H1 (cell line): ENCODE results near the gene MRPL40. TPM values are rescaled to one million over a fixed set of nuclear protein-coding genes. Genes with fewer than 3 reads are reported as not detected.

Source experiments
- CTCF ChIA-PET: fragments of 300-600 bp; sonication (Branson Sonifier 250); formaldehyde crosslinking; loops from one replicate; lab custom pipeline; 2021; ENCODE audit not compliant: partially characterized antibody; lab: Charles Lee
- POLR2A ChIA-PET: fragments of 300-600 bp; sonication (Branson Sonifier 250); formaldehyde crosslinking; loops from one replicate; lab custom pipeline; 2021; ENCODE audit warnings: inconsistent platforms; ENCODE audit not compliant: partially characterized antibody; lab: Charles Lee
- DNase-seq, 2 experiments: peaks; one replicate each; pipeline versions ENCODE4 v3.0.0 to v3.0.0-alpha.2; 2010 to 2022; ENCODE audit warnings: low spot score in 2 of 2, low read depth in 1 of 2, mixed read lengths in 1 of 2
- FAIRE-seq: peaks from 2 replicates; lab custom pipeline; 2011; peaks lifted over from hg19 to GRCh38; lab: Jason Lieb, UNC
- H2AFZ ChIP-seq: 2 replicates; pipeline ENCODE4 v1.8.1; 2012; ENCODE audit warnings: low read length, inconsistent platforms
- H2AK5ac ChIP-seq: 2 replicates; pipeline ENCODE4 v1.6.1; 2013; ENCODE audit warnings: low read depth, low read length
- H2BK120ac ChIP-seq: replicated peaks from 2 replicates; pipeline ENCODE3; 2013; ENCODE audit warnings: low read depth, low read length, inconsistent platforms
- H2BK12ac ChIP-seq: 2 replicates; pipeline ENCODE4 v1.6.1; 2013; ENCODE audit warnings: low read depth, low read length
- H2BK15ac ChIP-seq: 2 replicates; pipeline ENCODE4 v1.6.1; 2013; ENCODE audit warnings: low read length
- H2BK20ac ChIP-seq: 2 replicates; pipeline ENCODE4 v1.6.1; 2013; ENCODE audit warnings: low read length
- H2BK5ac ChIP-seq: 2 replicates; pipeline ENCODE4 v1.6.1; 2013; ENCODE audit warnings: low read depth, low read length
- H3K14ac ChIP-seq: 2 replicates; pipeline ENCODE4 v1.6.1; 2013; ENCODE audit warnings: inconsistent platforms; ENCODE audit not compliant: insufficient read length
- H3K18ac ChIP-seq: 2 replicates; pipeline ENCODE4 v1.6.1; 2013; ENCODE audit warnings: low read length; ENCODE audit errors: extremely low read depth
- H3K23ac ChIP-seq: 2 replicates; pipeline ENCODE4 v1.6.1; 2013; ENCODE audit warnings: inconsistent platforms; ENCODE audit not compliant: insufficient read length
- H3K23me2 ChIP-seq: 2 replicates; pipeline ENCODE4 v1.6.1; 2013; ENCODE audit warnings: low read depth, low read length
- H3K27ac ChIP-seq: 2 replicates; pipeline ENCODE4 v1.6.1; 2011; ENCODE audit warnings: low read depth, low read length, inconsistent platforms
- H3K27me3 ChIP-seq, 4 experiments: replicated peaks in 1 of 4; 1 replicate in 1 of 4; 2 replicates in 3 of 4; pipeline versions ENCODE4 v1.6.1 to v1.8.1; 2011 to 2013; ENCODE audit warnings: low read length in 3 of 4, mild to moderate bottlenecking in 3 of 4, inconsistent platforms in 2 of 4, mixed read lengths in 2 of 4, moderate library complexity in 1 of 4; ENCODE audit not compliant: control insufficient read depth in 3 of 4, insufficient read depth in 3 of 4; ENCODE audit errors: extremely low read depth in 1 of 4
- H3K36me3 ChIP-seq, 4 experiments: 2 replicates each; pipeline versions ENCODE4 v1.6.1 to v1.8.1; 2011 to 2013; ENCODE audit warnings: mild to moderate bottlenecking in 4 of 4, low read length in 3 of 4, moderate library complexity in 2 of 4, control low read depth in 1 of 4, inconsistent platforms in 1 of 4; ENCODE audit not compliant: insufficient read depth in 4 of 4, control insufficient read depth in 2 of 4
- H3K4ac ChIP-seq: replicated peaks from 2 replicates; pipeline ENCODE3; 2013; ENCODE audit warnings: low read length, low read depth, mixed read lengths, inconsistent platforms; ENCODE audit not compliant: insufficient read length
- H3K4me1 ChIP-seq, 4 experiments: replicated peaks in 1 of 4; 1 replicate in 1 of 4; 2 replicates in 3 of 4; pipeline versions ENCODE4 v1.6.1 to v1.8.1; 2011 to 2013; ENCODE audit warnings: low read length in 3 of 4, inconsistent platforms in 2 of 4, mixed read lengths in 1 of 4; ENCODE audit not compliant: insufficient read depth in 4 of 4, control insufficient read depth in 3 of 4
- H3K4me2 ChIP-seq, 2 experiments: 2 replicates each; pipeline versions ENCODE4 v1.6.1 to v1.8.1; 2011 to 2013; ENCODE audit warnings: low read depth in 2 of 2, low read length in 2 of 2, control low read depth in 1 of 2, inconsistent platforms in 1 of 2, mild to moderate bottlenecking in 1 of 2; ENCODE audit not compliant: insufficient read depth in 1 of 2
- H3K4me3 ChIP-seq, 4 experiments: fragments of 200-600, 300-600 bp in 1 of 4; sonication (generic), shearing (Covaris generic), sonication (Bioruptor Twin) in 1 of 4; 2 replicates each; pipeline versions ENCODE4 v1.5.1 to v1.8.1; 2011 to 2016; ENCODE audit warnings: low read length in 4 of 4, low read depth in 3 of 4, control low read depth in 2 of 4, inconsistent platforms in 2 of 4, mild to moderate bottlenecking in 2 of 4, mixed read lengths in 1 of 4, moderate library complexity in 1 of 4; ENCODE audit not compliant: insufficient read depth in 2 of 4; ENCODE audit errors: extremely low read depth in 1 of 4
- H3K56ac ChIP-seq: replicated peaks from 2 replicates; pipeline ENCODE3; 2013; ENCODE audit warnings: low read depth, mild to moderate bottlenecking, mixed read lengths, low read length, inconsistent platforms; ENCODE audit not compliant: insufficient read length
- H3K79me1 ChIP-seq: 2 replicates; pipeline ENCODE4 v1.6.1; 2013; ENCODE audit warnings: low read depth, low read length, control low read depth
- H3K79me2 ChIP-seq, 2 experiments: 2 replicates each; pipeline versions ENCODE4 v1.6.1 to v1.8.1; 2012 to 2013; ENCODE audit warnings: low read length in 2 of 2, mild to moderate bottlenecking in 2 of 2, inconsistent platforms in 1 of 2; ENCODE audit not compliant: insufficient read depth in 2 of 2, control insufficient read depth in 1 of 2
- H3K9ac ChIP-seq, 4 experiments: replicated peaks in 1 of 4; 1 replicate in 1 of 4; 2 replicates in 3 of 4; pipeline versions ENCODE4 v1.6.1 to v1.8.1; 2011 to 2013; ENCODE audit warnings: low read depth in 3 of 4, low read length in 3 of 4, control low read depth in 2 of 4, mild to moderate bottlenecking in 2 of 4, moderate library complexity in 2 of 4, inconsistent platforms in 1 of 4; ENCODE audit errors: extremely low read depth in 1 of 4
- H3K9me3 ChIP-seq, 2 experiments: 2 replicates each; pipeline versions ENCODE4 v1.6.1 to v1.8.1; 2012 to 2013; ENCODE audit warnings: mild to moderate bottlenecking in 2 of 2, moderate library complexity in 2 of 2, control low read depth in 1 of 2, inconsistent platforms in 1 of 2, low read depth in 1 of 2, low read length in 1 of 2, mixed read lengths in 1 of 2; ENCODE audit not compliant: insufficient read depth in 2 of 2
- H4K20me1 ChIP-seq, 2 experiments: replicated peaks in 1 of 2; 2 replicates each; pipeline versions ENCODE3 to v1.8.1; 2011 to 2013; ENCODE audit warnings: inconsistent platforms in 2 of 2, low read length in 2 of 2, mild to moderate bottlenecking in 1 of 2; ENCODE audit not compliant: insufficient read depth in 2 of 2, control insufficient read depth in 1 of 2
- H4K5ac ChIP-seq: 2 replicates; pipeline ENCODE4 v1.6.1; 2013; ENCODE audit warnings: low read length, low read depth, mixed read lengths, inconsistent platforms; ENCODE audit not compliant: insufficient read length
- H4K8ac ChIP-seq: 2 replicates; pipeline ENCODE4 v1.8.0; 2013; ENCODE audit warnings: mild to moderate bottlenecking, moderate library complexity, low read length, inconsistent platforms; ENCODE audit not compliant: insufficient read depth; ENCODE audit errors: extremely low read depth
- H4K91ac ChIP-seq: replicated peaks from 2 replicates; pipeline ENCODE3; 2013; ENCODE audit warnings: low read length, mixed read lengths, inconsistent platforms; ENCODE audit not compliant: insufficient read length
- BCL11A ChIP-seq, 2 experiments: IDR thresholded peaks; one replicate each; pipeline ENCODE4 v1.6.1; 2011; ENCODE audit warnings: low read depth in 2 of 2, low read length in 2 of 2, mild to moderate bottlenecking in 2 of 2
- BRCA1 ChIP-seq: IDR thresholded peaks from 2 replicates; pipeline ENCODE4 v1.6.1; 2012; ENCODE audit warnings: low read depth, low read length, improper control_type of control experiment
- EP300 ChIP-seq, 2 experiments: IDR thresholded peaks; 1 replicate in 1 of 2; 2 replicates in 1 of 2; pipeline ENCODE4 v1.6.1; 2011 to 2012; ENCODE audit warnings: low read depth in 2 of 2, low read length in 2 of 2, mild to moderate bottlenecking in 2 of 2, borderline replicate concordance in 1 of 2, inconsistent platforms in 1 of 2, moderate library complexity in 1 of 2
- GTF2F1 ChIP-seq: IDR thresholded peaks from 2 replicates; pipeline ENCODE4 v1.6.1; 2012; ENCODE audit warnings: low read depth, low read length, improper control_type of control experiment, borderline replicate concordance
- KDM4A ChIP-seq: IDR thresholded peaks from one replicate; pipeline ENCODE4 v1.7.1; 2012; ENCODE audit warnings: low read depth, mild to moderate bottlenecking, moderate library complexity, low read length, inconsistent platforms; ENCODE audit not compliant: severe bottlenecking
- POLR2AphosphoS5 ChIP-seq: IDR thresholded peaks from 2 replicates; pipeline ENCODE4 v1.6.1; 2011; ENCODE audit warnings: low read depth, low read length
- SP2 ChIP-seq: IDR thresholded peaks from 2 replicates; pipeline ENCODE4 v1.6.1; 2012; ENCODE audit warnings: mild to moderate bottlenecking, low read length, inconsistent platforms
- YY1 ChIP-seq: IDR thresholded peaks from 2 replicates; pipeline ENCODE4 v1.6.1; 2011; ENCODE audit warnings: low read depth, mild to moderate bottlenecking, low read length
- WGBS, 2 experiments: shearing (Covaris generic) in 1 of 2; methylation state at CpG; one replicate each; pipeline versions ENCODE4 v1.1.6 to v1.1.7; 2013 to 2015; ENCODE audit warnings: low lambda C conversion rate in 2 of 2, mixed read lengths in 2 of 2, inconsistent platforms in 1 of 2, low coverage in 1 of 2, missing lambda C conversion rate in 1 of 2; ENCODE audit not compliant: insufficient replicate concordance in 2 of 2, insufficient coverage in 1 of 2, insufficient read length in 1 of 2; ENCODE audit errors: extremely low coverage in 1 of 2, missing lambda C conversion rate in 1 of 2; 5-methylcytosine and 5-hydroxymethylcytosine counted together
- polyA plus RNA-seq, 7 experiments: library from polyadenylated mRNA; depleted of rRNA in 3 of 7; stranded (reverse) in 5 of 7; unstranded in 2 of 7; fragments of >200 nt in 5 of 7; fragments of 200-250 nt in 2 of 7; gene quantifications; 1 replicate in 5 of 7; 2 replicates in 1 of 7; 4 replicates in 1 of 7; pipeline versions ENCODE4 v1.2.1 to v1.2.3, GENCODE V29; 2011 to 2013; ENCODE audit warnings: missing spikeins in 2 of 7, mixed read lengths in 2 of 7
- total RNA-seq: library from RNA; stranded (reverse); fragmentation: NEBNext Ultra II Directional; extraction: Animal tissue kit (Norgen Biotek cat#: 25700); gene quantifications from 2 replicates; pipeline ENCODE4 v1.2.1, GENCODE V29; 2021
- TF ChIP-seq, protein P1 (sequence below): IDR thresholded peaks from 2 replicates; pipeline ENCODE4 v1.6.1; 2012; ENCODE audit warnings: low read length, inconsistent platforms

MRPL40 gene
- total and polyA plus RNA-seq, 2 of the 8 experiments (the other 6 are each of a cell fraction or from before 2014, with no cell fraction given): 12.4 to 14.5 TPM

DNA sequence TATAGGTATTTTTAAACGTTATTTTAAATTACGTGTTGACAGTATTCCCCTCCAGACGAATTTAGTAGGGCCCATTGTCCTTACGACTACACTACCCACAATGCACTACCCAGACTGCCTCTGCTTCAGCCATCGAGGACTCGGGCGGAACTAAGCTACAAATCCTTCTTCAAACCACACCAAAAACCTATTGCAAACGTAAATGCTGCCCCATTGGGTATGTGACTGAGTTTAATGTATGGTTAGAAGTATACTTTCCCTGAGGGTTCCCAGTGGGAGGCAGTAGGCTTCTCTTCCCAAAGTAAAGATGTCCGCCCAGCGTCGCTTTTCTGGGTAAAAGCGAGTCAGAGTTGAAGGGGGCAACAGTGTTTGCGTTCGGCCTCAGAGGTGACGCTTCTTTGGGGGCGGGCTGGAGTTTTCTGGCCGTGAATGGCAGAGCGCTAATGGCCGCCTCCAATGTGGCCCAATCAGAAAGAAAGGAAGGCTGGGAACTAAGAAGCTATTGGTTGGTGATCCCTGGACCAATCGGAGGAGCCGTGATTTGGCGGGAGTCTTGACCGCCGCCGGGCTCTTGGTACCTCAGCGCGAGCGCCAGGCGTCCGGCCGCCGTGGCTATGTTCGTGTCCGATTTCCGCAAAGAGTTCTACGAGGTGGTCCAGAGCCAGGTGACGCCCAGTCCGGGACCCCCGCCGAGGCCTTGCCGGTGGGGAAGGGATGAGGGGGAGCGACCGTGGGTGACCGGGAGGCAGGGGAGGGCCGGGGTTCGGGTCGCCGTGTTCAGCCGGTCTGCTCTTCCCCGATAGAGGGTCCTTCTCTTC lies 47.2 kb downstream of the MRPL40 start, which contains the start of gene CDC45:
TSS of gene CDC45 (plus strand) at position 566 of the 818 bp plus-strand sequence. CDS start at position 615, 49 bp downstream.
- DNase-seq (peak; percentile 88), FAIRE-seq (peak; percentile 70)
- H2AFZ ChIP-seq: peak within 1 kb of the TSS; percentile 100
- H2BK5ac ChIP-seq: peak within 1 kb of the TSS; percentile 94
- WGBS, 2 experiments: 2% methylated on average over 48 of the region's 50 CpGs; no CpG with 5 or more reads in 1 of the 2 experiments
- no peak within 1 kb of the TSS for H3K4ac ChIP-seq
- H4K5ac ChIP-seq: peak within 1 kb of the TSS; percentile 97
- peak within 1 kb of the TSS; percentile 66 for H3K56ac ChIP-seq
- peaks cover 0 to 11% of the 10 kb centered on the region in 2 experiments for H4K20me1 ChIP-seq
- peak within 1 kb of the TSS; percentile 95 to 99 (median 97) for H3K9ac ChIP-seq
- H3K23ac ChIP-seq: no peak within 1 kb of the TSS
- POLR2A ChIA-PET: interaction anchor here (0.6 to 3.7 kb wide), 36 partner anchors 9 to 369 kb away, joined by 3 to 33 read pairs (median 3); partner anchors contain the start of genes C22orf39, HIRA and MRPL40
- H3K18ac ChIP-seq: peak within 1 kb of the TSS; percentile 99
- H3K27ac ChIP-seq: peak within 1 kb of the TSS; percentile 100
- no peaks in the 10 kb centered on the region for H3K27me3 ChIP-seq
- H2BK12ac ChIP-seq: peak within 1 kb of the TSS; percentile 94; the same call in 1 of the 2 replicates
- peak within 1 kb of the TSS; percentile 89; the same call in 1 of the 2 replicates for H2BK15ac ChIP-seq
- CTCF ChIA-PET: interaction anchor here (1.6 kb wide), 1 partner anchor 16 kb away, joined by 5 read pairs; no protein-coding TSS in a partner anchor
- H2BK120ac ChIP-seq: peak within 1 kb of the TSS; percentile 72
- H3K4me2 ChIP-seq: peak within 1 kb of the TSS; percentile 61 to 99
- peaks cover 14% of the 10 kb centered on the region for H3K23me2 ChIP-seq
- H3K79me2 ChIP-seq: peaks cover 3 to 48% of the 10 kb centered on the region in 2 experiments; a peak in 3 of 4 replicates
- H4K8ac ChIP-seq: peak within 1 kb of the TSS; percentile 98
- H4K91ac ChIP-seq: peak within 1 kb of the TSS; percentile 38
- H3K4me1 ChIP-seq: peaks cover 0 to 8% (median 1%) of the 10 kb centered on the region in 4 experiments; a peak in 2 of 7 replicates
- no peak within 1 kb of the TSS for H3K14ac ChIP-seq
- no peak within 1 kb of the TSS for H2AK5ac ChIP-seq
- H3K9me3 ChIP-seq: no peaks in the 10 kb centered on the region
- H3K36me3 ChIP-seq: peaks cover 11 to 21% (median 14%) of the 10 kb centered on the region in 4 experiments
- H3K79me1 ChIP-seq: peaks cover 5% of the 10 kb centered on the region
- peak within 1 kb of the TSS; percentile 87 to 99 (median 94) for H3K4me3 ChIP-seq
- H2BK20ac ChIP-seq: no peak within 1 kb of the TSS
- no peak for TF ChIP-seq BRCA1
- no peak for TF ChIP-seq GTF2F1
- TF ChIP-seq EP300 (IDR thresholded peaks at IDR 0.05; ENCODE audit: borderline replicate concordance in 1 of 2, low read depth in 2 of 2, low read length in 2 of 2): no peak
- peak; percentile 57; the same call in 1 of the 2 replicates for TF ChIP-seq POLR2AphosphoS5
- peak; percentile 99 for TF ChIP-seq YY1
- peak; percentile 67 for TF ChIP-seq KDM4A
- TF ChIP-seq BCL11A (IDR thresholded peaks at IDR 0.05; ENCODE audit: low read depth in 2 of 2, low read length in 2 of 2): no peak
- no peak for TF ChIP-seq SP2
- TF ChIP-seq, protein P1, sequence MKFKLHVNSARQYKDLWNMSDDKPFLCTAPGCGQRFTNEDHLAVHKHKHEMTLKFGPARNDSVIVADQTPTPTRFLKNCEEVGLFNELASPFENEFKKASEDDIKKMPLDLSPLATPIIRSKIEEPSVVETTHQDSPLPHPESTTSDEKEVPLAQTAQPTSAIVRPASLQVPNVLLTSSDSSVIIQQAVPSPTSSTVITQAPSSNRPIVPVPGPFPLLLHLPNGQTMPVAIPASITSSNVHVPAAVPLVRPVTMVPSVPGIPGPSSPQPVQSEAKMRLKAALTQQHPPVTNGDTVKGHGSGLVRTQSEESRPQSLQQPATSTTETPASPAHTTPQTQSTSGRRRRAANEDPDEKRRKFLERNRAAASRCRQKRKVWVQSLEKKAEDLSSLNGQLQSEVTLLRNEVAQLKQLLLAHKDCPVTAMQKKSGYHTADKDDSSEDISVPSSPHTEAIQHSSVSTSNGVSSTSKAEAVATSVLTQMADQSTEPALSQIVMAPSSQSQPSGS: no peak; the same call in 1 of the 2 replicates
